SU-DHL-6 (cell line): Measurements from ENCODE around the gene SLC22A15.
"Not testable (repeated sequence)": the region's sequence is repeated elsewhere in the genome, so short reads cannot be mapped to it uniquely, and the experiment has no call there.

Experiments used
- H2AFZ ChIP-seq: fragments of 200-600 bp; sonication (generic); 2 replicates; pipeline ENCODE4 v1.6.1; 2014; ENCODE audit warnings: low read depth, mild to moderate bottlenecking, moderate library complexity, mixed read lengths, antibody characterized with exemption, low read length; ENCODE audit not compliant: severe bottlenecking
- H3F3A ChIP-seq: fragments of 200-600 bp; shearing (Covaris generic); 2 replicates; pipeline ENCODE4 v1.6.0; 2016; ENCODE audit warnings: antibody characterized with exemption, mild to moderate bottlenecking; ENCODE audit not compliant: insufficient read depth
- H3K27ac ChIP-seq: fragments of 200-600 bp; sonication (generic); 2 replicates; pipeline ENCODE4 v1.5.1; 2016; ENCODE audit warnings: low read depth, mild to moderate bottlenecking, low read length, moderate library complexity, mixed read lengths
- H3K27me3 ChIP-seq: fragments of 200-600 bp; sonication (generic), shearing (Covaris generic); 2 replicates; pipeline ENCODE4 v1.6.0; 2014; ENCODE audit warnings: mild to moderate bottlenecking, low read length
- H3K36me3 ChIP-seq: fragments of 200-600 bp; sonication (generic); 2 replicates; pipeline ENCODE4 v1.6.1; 2014; ENCODE audit warnings: mild to moderate bottlenecking, low read length, mixed read lengths
- H3K4me2 ChIP-seq: fragments of 300-600, 200-600 bp; shearing (Covaris generic), sonication (generic); 2 replicates; pipeline ENCODE4 v1.6.0; 2014; ENCODE audit warnings: low read length, low read depth, mild to moderate bottlenecking; ENCODE audit not compliant: poor library complexity, severe bottlenecking
- H3K4me3 ChIP-seq: fragments of 200-600 bp; sonication (generic); 2 replicates; pipeline ENCODE4 v1.5.1; 2014; ENCODE audit warnings: antibody characterized with exemption, low read length, mild to moderate bottlenecking, mixed read lengths; ENCODE audit not compliant: insufficient read depth, poor library complexity, severe bottlenecking
- H3K79me2 ChIP-seq: fragments of 200-600 bp; sonication (generic); 2 replicates; pipeline ENCODE4 v1.6.1; 2014; ENCODE audit warnings: mild to moderate bottlenecking, low read length, moderate library complexity; ENCODE audit not compliant: insufficient read depth
- H3K9ac ChIP-seq: fragments of 200-600 bp; sonication (generic); 2 replicates; pipeline ENCODE4 v1.7.0; 2014; ENCODE audit warnings: mild to moderate bottlenecking, low read length
- H3K9me2 ChIP-seq: fragments of 200-600 bp; sonication (generic); replicated peaks from 2 replicates; pipeline ENCODE4 v1.6.1; 2014; ENCODE audit warnings: low read length; ENCODE audit not compliant: insufficient read depth
- H3K9me3 ChIP-seq: fragments of 200-600 bp; sonication (generic); 2 replicates; pipeline ENCODE4 v1.6.1; 2014; ENCODE audit warnings: low read length, mixed read lengths; ENCODE audit not compliant: insufficient read depth
- H4K20me1 ChIP-seq: fragments of 200-600 bp; sonication (generic); 2 replicates; pipeline ENCODE4 v1.6.1; 2014; ENCODE audit warnings: low read depth, mild to moderate bottlenecking, antibody characterized with exemption, low read length, moderate library complexity, mixed read lengths
- EZH2phosphoT487 ChIP-seq: fragments of 200-600 bp; sonication (generic), shearing (Covaris generic); conservative IDR thresholded peaks from 2 replicates; pipeline ENCODE4 v1.6.1; 2018; ENCODE audit warnings: mild to moderate bottlenecking, antibody characterized with exemption, low read length, moderate library complexity, mixed read lengths
- TF ChIP-seq, protein P1 (sequence below): fragments of 200-600 bp; sonication (generic); IDR thresholded peaks from one replicate; pipeline ENCODE4 v1.5.1; 2017; ENCODE audit warnings: antibody characterized with exemption, mild to moderate bottlenecking, low read length, moderate library complexity; ENCODE audit not compliant: insufficient read depth, poor library complexity, severe bottlenecking

Gene SLC22A15

DNA sequence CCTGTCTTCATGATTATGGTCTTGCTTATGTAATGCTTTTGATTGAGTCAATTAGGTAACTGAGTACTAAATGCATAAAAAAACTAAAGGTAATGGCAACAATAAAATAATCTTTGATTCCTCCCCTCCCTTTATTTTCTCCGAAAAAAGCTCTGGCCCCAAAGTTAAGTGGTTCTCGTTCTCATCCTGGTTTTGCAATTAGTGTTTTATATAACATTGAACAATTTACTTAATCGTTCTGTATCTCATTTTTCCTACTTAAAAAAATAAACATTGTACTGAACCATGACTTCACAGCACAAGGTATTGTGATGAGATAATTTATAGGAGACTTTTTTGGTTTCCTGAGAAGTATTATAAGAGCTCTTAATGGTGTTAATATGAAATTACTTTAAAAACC, 11.3 kb downstream of the SLC22A15 start:
- H3K27me3 ChIP-seq, result no peaks in the 10 kb centered on the region
- no peaks in the 10 kb centered on the region for H3K9me2 ChIP-seq
- no peaks in the 10 kb centered on the region for H3K9me3 ChIP-seq
- H3F3A ChIP-seq, result no peaks in the 10 kb centered on the region
- H3K9ac ChIP-seq, result no peak overlapping the region
- no peak overlapping the region for H3K27ac ChIP-seq
- TF ChIP-seq, protein P1, sequence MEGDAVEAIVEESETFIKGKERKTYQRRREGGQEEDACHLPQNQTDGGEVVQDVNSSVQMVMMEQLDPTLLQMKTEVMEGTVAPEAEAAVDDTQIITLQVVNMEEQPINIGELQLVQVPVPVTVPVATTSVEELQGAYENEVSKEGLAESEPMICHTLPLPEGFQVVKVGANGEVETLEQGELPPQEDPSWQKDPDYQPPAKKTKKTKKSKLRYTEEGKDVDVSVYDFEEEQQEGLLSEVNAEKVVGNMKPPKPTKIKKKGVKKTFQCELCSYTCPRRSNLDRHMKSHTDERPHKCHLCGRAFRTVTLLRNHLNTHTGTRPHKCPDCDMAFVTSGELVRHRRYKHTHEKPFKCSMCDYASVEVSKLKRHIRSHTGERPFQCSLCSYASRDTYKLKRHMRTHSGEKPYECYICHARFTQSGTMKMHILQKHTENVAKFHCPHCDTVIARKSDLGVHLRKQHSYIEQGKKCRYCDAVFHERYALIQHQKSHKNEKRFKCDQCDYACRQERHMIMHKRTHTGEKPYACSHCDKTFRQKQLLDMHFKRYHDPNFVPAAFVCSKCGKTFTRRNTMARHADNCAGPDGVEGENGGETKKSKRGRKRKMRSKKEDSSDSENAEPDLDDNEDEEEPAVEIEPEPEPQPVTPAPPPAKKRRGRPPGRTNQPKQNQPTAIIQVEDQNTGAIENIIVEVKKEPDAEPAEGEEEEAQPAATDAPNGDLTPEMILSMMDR, result no peak
- no peak for TF ChIP-seq EZH2phosphoT487
- no peaks in the 10 kb centered on the region for H4K20me1 ChIP-seq
- no peaks in the 10 kb centered on the region for H3K79me2 ChIP-seq
- H2AFZ ChIP-seq, result no peak overlapping the region
- no peak overlapping the region for H3K4me3 ChIP-seq
- no peak overlapping the region for H3K4me2 ChIP-seq
- H3K36me3 ChIP-seq, result no peaks in the 10 kb centered on the region

DNA sequence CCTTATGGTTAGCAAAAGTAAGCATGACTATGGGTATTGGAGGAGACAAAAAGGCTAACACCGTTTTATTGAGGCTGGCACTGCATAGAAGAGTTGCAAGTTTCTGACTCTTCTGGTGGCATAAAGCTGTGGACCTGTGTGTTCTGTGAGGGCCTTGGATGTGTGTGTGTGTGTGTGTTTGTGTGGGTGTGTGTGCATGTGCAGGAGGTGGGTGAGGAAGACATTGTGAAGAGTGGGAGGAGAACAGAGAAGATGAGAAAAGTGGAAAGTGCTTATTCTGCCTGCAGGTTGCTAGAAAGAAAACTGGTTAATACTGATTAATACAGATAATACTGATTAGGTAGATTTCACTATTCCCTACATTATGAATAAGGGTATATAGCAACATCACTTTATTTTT, 12.6 kb downstream of the SLC22A15 start:
- Histone ChIP-seq H4K20me1 (no peaks in the 10 kb centered on the region), H3K4me3 (no peak overlapping the region), H3K27me3 (no peaks in the 10 kb centered on the region), H3K27ac (no peak overlapping the region), H3K9me2 (no peaks in the 10 kb centered on the region), H3K4me2 (no peak overlapping the region), H3K36me3 (no peaks in the 10 kb centered on the region), H3K79me2 (no peaks in the 10 kb centered on the region), H2AFZ (no peak overlapping the region), H3K9me3 (no peaks in the 10 kb centered on the region), H3F3A (no peaks in the 10 kb centered on the region), H3K9ac (no peak overlapping the region)
- no peak for TF ChIP-seq EZH2phosphoT487
- TF ChIP-seq, protein P1, result no peak

DNA sequence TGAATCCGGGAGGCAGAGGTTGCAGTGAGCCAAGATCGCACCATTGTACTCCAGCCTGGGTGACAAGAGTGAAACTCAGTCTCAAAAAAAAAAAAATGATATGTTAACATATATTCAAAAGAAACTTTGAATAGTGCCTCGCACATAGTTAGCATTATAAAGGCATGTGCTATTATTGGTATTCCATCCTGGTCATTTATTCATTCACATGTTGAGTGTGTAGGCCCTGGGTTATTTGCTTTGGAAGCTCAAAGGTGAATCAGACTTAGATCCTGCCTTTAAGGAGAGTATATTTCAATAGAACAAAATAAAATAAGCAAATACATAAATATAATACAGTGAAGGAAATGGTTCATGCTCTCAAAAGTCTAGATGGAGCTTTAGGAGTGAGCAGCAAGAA, 13.4 kb downstream of the SLC22A15 start:
- H3F3A ChIP-seq, result no peaks in the 10 kb centered on the region
- H3K27ac ChIP-seq, result no peak overlapping the region
- no peaks in the 10 kb centered on the region for H3K36me3 ChIP-seq
- H3K9ac ChIP-seq, result no peak overlapping the region
- no peak overlapping the region for H3K4me2 ChIP-seq
- no peak overlapping the region for H2AFZ ChIP-seq
- H3K9me2 ChIP-seq, result no peaks in the 10 kb centered on the region
- TF ChIP-seq, protein P1, result no peak
- TF ChIP-seq EZH2phosphoT487, result no peak
- no peaks in the 10 kb centered on the region for H4K20me1 ChIP-seq
- H3K27me3 ChIP-seq, result no peaks in the 10 kb centered on the region
- H3K79me2 ChIP-seq, result no peaks in the 10 kb centered on the region
- H3K9me3 ChIP-seq, result no peaks in the 10 kb centered on the region
- H3K4me3 ChIP-seq, result no peak overlapping the region

DNA sequence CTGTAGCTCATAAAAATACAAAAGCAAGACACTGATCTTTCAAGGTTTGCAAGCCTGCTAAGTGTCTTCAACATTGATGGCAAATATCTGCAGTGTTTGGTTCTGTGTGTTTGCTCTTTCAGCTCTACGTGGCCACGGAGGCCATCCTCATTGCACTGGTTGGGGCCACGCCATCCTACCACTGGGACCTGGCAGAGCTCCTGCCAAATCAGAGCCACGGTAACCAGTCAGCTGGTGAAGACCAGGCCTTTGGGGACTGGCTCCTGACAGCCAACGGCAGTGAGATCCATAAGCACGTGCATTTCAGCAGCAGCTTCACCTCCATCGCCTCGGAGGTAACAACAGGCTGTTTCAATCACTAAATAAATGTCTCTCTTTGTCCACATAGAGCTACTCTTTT, 15.6 kb downstream of the SLC22A15 start:
- Histone ChIP-seq H3K4me3 (no peak overlapping the region), H3K4me2 (no peak overlapping the region), H2AFZ (no peak overlapping the region), H3K27ac (no peak overlapping the region), H3K36me3 (no peaks in the 10 kb centered on the region), H3K9me3 (no peaks in the 10 kb centered on the region), H3K9ac (no peak overlapping the region), H3K9me2 (no peaks in the 10 kb centered on the region), H3F3A (no peaks in the 10 kb centered on the region), H3K79me2 (no peaks in the 10 kb centered on the region), H3K27me3 (no peaks in the 10 kb centered on the region), H4K20me1 (no peaks in the 10 kb centered on the region)
- no peak for TF ChIP-seq EZH2phosphoT487
- TF ChIP-seq, protein P1, result no peak

DNA sequence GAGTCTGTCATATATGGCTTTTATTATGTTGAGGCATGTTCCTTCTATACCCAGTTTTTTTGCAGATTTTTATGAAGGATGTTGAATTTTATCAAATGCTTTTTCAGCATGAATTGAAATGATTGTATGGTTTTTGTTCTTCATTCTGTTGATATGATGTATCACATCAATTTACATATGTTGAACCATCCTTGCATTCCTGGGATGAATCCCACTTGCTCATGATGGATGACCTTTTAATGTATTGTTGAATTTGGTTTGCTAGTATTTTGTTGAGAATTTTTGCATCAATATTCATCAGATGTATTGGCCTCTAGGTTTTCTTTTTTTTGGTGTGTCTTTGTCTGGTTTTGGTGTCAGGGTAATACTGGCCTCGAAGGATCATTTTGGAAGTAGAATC, 21.6 kb downstream of the SLC22A15 start:
- H3K4me3 ChIP-seq, H4K20me1 ChIP-seq, H3K9me3 ChIP-seq, H3K27ac ChIP-seq, H3K36me3 ChIP-seq, H3K9me2 ChIP-seq, H3K79me2 ChIP-seq, H3K9ac ChIP-seq, H2AFZ ChIP-seq, H3K4me2 ChIP-seq, H3K27me3 ChIP-seq, H3F3A ChIP-seq: not testable (repeated sequence)
